Mucosa of descending colon (tissue), 3 donors: ENCODE results near the gene VEPH1. TPM values are rescaled to one million over a fixed set of nuclear protein-coding genes. Genes with fewer than 3 reads are reported as not detected.

Source experiments
- ATAC-seq: fragments of 200-7000 bp; cut with Tn5 transposase; one replicate; pipeline ENCODE4 v1.9.1; 2020; ENCODE audit warnings: mild to moderate bottlenecking, moderate library complexity
- DNase-seq, 3 donors: peaks; one replicate each; pipeline ENCODE4 v3.0.0-alpha.2; 2020
- H3K36me3 ChIP-seq: fragments of 200-600 bp; one replicate; pipeline ENCODE4 v1.8.0; 2021; ENCODE audit warnings: low read depth, mild to moderate bottlenecking
- H3K4me1 ChIP-seq: fragments of 200-600 bp; one replicate; pipeline ENCODE4 v1.8.0; 2021; ENCODE audit warnings: low read depth, mild to moderate bottlenecking
- H3K4me3 ChIP-seq: fragments of 200-600 bp; one replicate; pipeline ENCODE4 v1.8.0; 2021; ENCODE audit warnings: mild to moderate bottlenecking
- H3K9me3 ChIP-seq: fragments of 200-600 bp; one replicate; pipeline ENCODE4 v1.8.0; 2021; ENCODE audit warnings: mild to moderate bottlenecking
- intact Hi-C, 2 donors: fragments of 100-400 bp; cut with DNase I in 1 of 2; cut with micrococcal nuclease in 1 of 2; formaldehyde crosslinking; loops; one replicate each; pipeline versions ENCODE4 v1.11.0 to v1.11.1; 2022; cut with DNase I, micrococcal nuclease
- total RNA-seq, 3 donors: library from RNA; stranded (reverse); fragmentation: NEBNext Ultra II Directional in 2 of 3; extraction: Animal tissue kit (Norgen Biotek cat#: 25700) in 2 of 3; gene quantifications; one replicate each; pipeline versions ENCODE4 v1.2.1 to v1.2.4, GENCODE V29; 2021 to 2023
- TF ChIP-seq, protein P1 (sequence below): fragments of 200-600 bp; IDR thresholded peaks from one replicate; pipeline ENCODE4 v1.8.0; 2022; ENCODE audit warnings: antibody characterized with exemption, mild to moderate bottlenecking
- donor health status: DM: no; HTN: no; CAD: no; lungs with moderate emphysema.
- donor health status: DM: no; HTN: no; CAD: no.
- donor health status: DM: no; HTN: yes; CAD: no.

Gene VEPH1
- total RNA-seq, 3 donors from 2014 or later, result 1.5 to 6.3 (median 4.8) TPM

- H3K4me3 ChIP-seq, result no peak overlapping the region
- H3K36me3 ChIP-seq, result no peaks in the 10 kb centered on the region
- no peaks in the 10 kb centered on the region for H3K9me3 ChIP-seq
- intact Hi-C loops, result no loop called here
- ATAC-seq, result no peak
- DNase-seq, result no peak
- no peaks in the 10 kb centered on the region for H3K4me1 ChIP-seq
- TF ChIP-seq, protein P1, sequence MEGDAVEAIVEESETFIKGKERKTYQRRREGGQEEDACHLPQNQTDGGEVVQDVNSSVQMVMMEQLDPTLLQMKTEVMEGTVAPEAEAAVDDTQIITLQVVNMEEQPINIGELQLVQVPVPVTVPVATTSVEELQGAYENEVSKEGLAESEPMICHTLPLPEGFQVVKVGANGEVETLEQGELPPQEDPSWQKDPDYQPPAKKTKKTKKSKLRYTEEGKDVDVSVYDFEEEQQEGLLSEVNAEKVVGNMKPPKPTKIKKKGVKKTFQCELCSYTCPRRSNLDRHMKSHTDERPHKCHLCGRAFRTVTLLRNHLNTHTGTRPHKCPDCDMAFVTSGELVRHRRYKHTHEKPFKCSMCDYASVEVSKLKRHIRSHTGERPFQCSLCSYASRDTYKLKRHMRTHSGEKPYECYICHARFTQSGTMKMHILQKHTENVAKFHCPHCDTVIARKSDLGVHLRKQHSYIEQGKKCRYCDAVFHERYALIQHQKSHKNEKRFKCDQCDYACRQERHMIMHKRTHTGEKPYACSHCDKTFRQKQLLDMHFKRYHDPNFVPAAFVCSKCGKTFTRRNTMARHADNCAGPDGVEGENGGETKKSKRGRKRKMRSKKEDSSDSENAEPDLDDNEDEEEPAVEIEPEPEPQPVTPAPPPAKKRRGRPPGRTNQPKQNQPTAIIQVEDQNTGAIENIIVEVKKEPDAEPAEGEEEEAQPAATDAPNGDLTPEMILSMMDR, result no peak
These were observed 15.1 kb downstream of the VEPH1 start for GRCh38 chr3:157488144-157488543.

GRCh38 chr3:157487339-157487738 is 15.9 kb downstream of the VEPH1 start:
- Histone ChIP-seq H3K36me3 (no peaks in the 10 kb centered on the region), H3K4me3 (no peak overlapping the region), H3K4me1 (no peaks in the 10 kb centered on the region), H3K9me3 (no peaks in the 10 kb centered on the region)
- intact Hi-C loops, result no loop called here
- TF ChIP-seq, protein P1, result no peak
- no peak for DNase-seq
- ATAC-seq, result no peak

- Histone ChIP-seq H3K36me3 (no peaks in the 10 kb centered on the region), H3K4me3 (no peak overlapping the region), H3K4me1 (no peaks in the 10 kb centered on the region), H3K9me3 (no peaks in the 10 kb centered on the region)
- TF ChIP-seq, protein P1, result no peak
- intact Hi-C loops, result no loop called here
- no peak for ATAC-seq
- DNase-seq, result no peak
These were observed 23.6 kb downstream of the VEPH1 start for GRCh38 chr3:157479464-157480243.

DNA sequence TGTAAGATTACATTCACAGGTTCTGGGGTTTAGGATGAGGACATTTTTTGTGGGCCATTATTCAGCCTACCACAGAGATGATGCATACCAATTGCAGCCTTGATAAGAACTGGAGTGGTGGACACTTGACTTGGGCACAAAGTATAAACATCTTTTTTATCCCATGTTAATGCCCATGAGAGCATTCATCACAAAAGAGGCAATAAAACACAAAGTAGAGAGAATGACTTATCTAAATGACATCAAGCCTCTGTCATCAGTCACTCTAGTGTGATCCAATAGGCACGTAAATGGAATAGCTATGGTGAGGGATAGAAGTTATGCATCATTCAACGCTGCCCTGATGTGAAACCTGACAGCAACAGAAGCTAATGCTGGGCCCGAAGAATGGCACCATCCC is 25.8 kb downstream of the VEPH1 start:
- Histone ChIP-seq H3K36me3 (no peaks in the 10 kb centered on the region), H3K9me3 (no peaks in the 10 kb centered on the region), H3K4me3 (no peak overlapping the region), H3K4me1 (no peaks in the 10 kb centered on the region)
- DNase-seq (no peak), ATAC-seq (no peak)
- TF ChIP-seq, protein P1, result no peak
- intact Hi-C loops, result no loop called here

GRCh38 chr3:157475921-157476414 is 27.2 kb downstream of the VEPH1 start:
- ATAC-seq, result no peak
- H3K4me3 ChIP-seq, result no peak overlapping the region
- no peaks in the 10 kb centered on the region for H3K36me3 ChIP-seq
- DNase-seq, result no peak
- no peaks in the 10 kb centered on the region for H3K9me3 ChIP-seq
- intact Hi-C loops, result no loop called here
- TF ChIP-seq, protein P1, result no peak
- no peaks in the 10 kb centered on the region for H3K4me1 ChIP-seq
